A673 (cell line): Measurements from ENCODE around the gene ABCC5.
"Not testable (repeated sequence)": the region's sequence is repeated elsewhere in the genome, so short reads cannot be mapped to it uniquely, and the experiment has no call there.

Experiments
- EZH2 ChIP-seq: fragments of 200-600 bp; sonication (generic); IDR thresholded peaks from 2 replicates; pipeline ENCODE4 v1.6.1; 2017; ENCODE audit warnings: borderline replicate concordance, low read depth, mild to moderate bottlenecking, mixed read lengths, antibody characterized with exemption, low read length; ENCODE audit not compliant: poor library complexity, severe bottlenecking
- TF ChIP-seq, protein P1 (sequence below): fragments of 300-800, 200-600 bp; sonication (generic); conservative IDR thresholded peaks from 2 replicates; pipeline ENCODE4 v1.5.1; 2017; ENCODE audit warnings: low read depth, mild to moderate bottlenecking, antibody characterized with exemption, low read length, moderate library complexity, mixed read lengths

GRCh38 chr3:184038307-184038706 is 20.6 kb upstream of the ABCC5 start:
- TF ChIP-seq, protein P1, sequence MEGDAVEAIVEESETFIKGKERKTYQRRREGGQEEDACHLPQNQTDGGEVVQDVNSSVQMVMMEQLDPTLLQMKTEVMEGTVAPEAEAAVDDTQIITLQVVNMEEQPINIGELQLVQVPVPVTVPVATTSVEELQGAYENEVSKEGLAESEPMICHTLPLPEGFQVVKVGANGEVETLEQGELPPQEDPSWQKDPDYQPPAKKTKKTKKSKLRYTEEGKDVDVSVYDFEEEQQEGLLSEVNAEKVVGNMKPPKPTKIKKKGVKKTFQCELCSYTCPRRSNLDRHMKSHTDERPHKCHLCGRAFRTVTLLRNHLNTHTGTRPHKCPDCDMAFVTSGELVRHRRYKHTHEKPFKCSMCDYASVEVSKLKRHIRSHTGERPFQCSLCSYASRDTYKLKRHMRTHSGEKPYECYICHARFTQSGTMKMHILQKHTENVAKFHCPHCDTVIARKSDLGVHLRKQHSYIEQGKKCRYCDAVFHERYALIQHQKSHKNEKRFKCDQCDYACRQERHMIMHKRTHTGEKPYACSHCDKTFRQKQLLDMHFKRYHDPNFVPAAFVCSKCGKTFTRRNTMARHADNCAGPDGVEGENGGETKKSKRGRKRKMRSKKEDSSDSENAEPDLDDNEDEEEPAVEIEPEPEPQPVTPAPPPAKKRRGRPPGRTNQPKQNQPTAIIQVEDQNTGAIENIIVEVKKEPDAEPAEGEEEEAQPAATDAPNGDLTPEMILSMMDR: not testable (repeated sequence)
- TF ChIP-seq EZH2: not testable (repeated sequence)
